HepG2 (cell line): ENCODE results near the gene DHRS13. TPM values are rescaled to one million over a fixed set of nuclear protein-coding genes. Genes with fewer than 3 reads are reported as not detected.

ENCODE experiments used
- ARNT2 ChIP-seq: sonication (generic); formaldehyde crosslinking; IDR thresholded peaks from 2 replicates; pipeline ENCODE4 v1.8.0; 2022; ENCODE audit warnings: mild to moderate bottlenecking, low read depth, missing genetic modification reagents, moderate library complexity
- ATF6 ChIP-seq: sonication (generic); formaldehyde crosslinking; conservative IDR thresholded peaks from 2 replicates; pipeline ENCODE4 v1.4.0; 2020; ENCODE audit warnings: missing genetic modification reagents
- CTCF ChIP-seq: sonication (generic); formaldehyde crosslinking; IDR thresholded peaks from 2 replicates; pipeline ENCODE4 v1.5.0; 2020; ENCODE audit warnings: mild to moderate bottlenecking, missing genetic modification reagents, moderate library complexity
- DBP ChIP-seq: sonication (generic); formaldehyde crosslinking; IDR thresholded peaks from 2 replicates; pipeline ENCODE4 v1.4.0; 2020; ENCODE audit warnings: missing genetic modification reagents; ENCODE audit errors: not compliant biosample characterization
- HNRNPK ChIP-seq: fragments of 200-400 bp; formaldehyde crosslinking; IDR thresholded peaks from 2 replicates; pipeline ENCODE4 v1.6.1; 2018; ENCODE audit warnings: low read length, low read depth, moderate library complexity, mild to moderate bottlenecking; ENCODE audit not compliant: poor library complexity, severe bottlenecking
- ISX ChIP-seq: sonication (generic); formaldehyde crosslinking; conservative IDR thresholded peaks from 2 replicates; pipeline ENCODE4 v1.5.0; 2020; ENCODE audit warnings: missing genetic modification reagents
- JDP2 ChIP-seq: sonication (generic); formaldehyde crosslinking; IDR thresholded peaks from 2 replicates; pipeline ENCODE4 v1.8.1; 2022; ENCODE audit warnings: missing genetic modification reagents, borderline replicate concordance
- MAFK ChIP-seq, 2 experiments: IDR thresholded peaks in 1 of 2; conservative IDR thresholded peaks in 1 of 2; 2 replicates each; pipeline ENCODE4 v1.6.1; 2011; ENCODE audit warnings: improper control_type of control experiment in 2 of 2, low read length in 2 of 2
- MLX ChIP-seq: IDR thresholded peaks from 2 replicates; pipeline ENCODE4 v1.6.1; 2016
- MTF1 ChIP-seq: sonication (generic); formaldehyde crosslinking; IDR thresholded peaks from 2 replicates; pipeline ENCODE4 v1.5.0; 2020; ENCODE audit warnings: missing genetic modification reagents
- PAX8 ChIP-seq: sonication (generic); formaldehyde crosslinking; IDR thresholded peaks from 2 replicates; pipeline ENCODE4 v1.8.0; 2022; ENCODE audit warnings: mild to moderate bottlenecking, missing genetic modification reagents, borderline replicate concordance
- REL ChIP-seq: sonication (generic); formaldehyde crosslinking; conservative IDR thresholded peaks from 2 replicates; pipeline ENCODE4 v1.8.0; 2022; ENCODE audit warnings: mild to moderate bottlenecking, missing genetic modification reagents, moderate library complexity
- RELA ChIP-seq: sonication (generic); formaldehyde crosslinking; IDR thresholded peaks from 2 replicates; pipeline ENCODE4 v1.4.0; 2020; ENCODE audit warnings: missing genetic modification reagents
- TBX2 ChIP-seq: sonication (generic); formaldehyde crosslinking; IDR thresholded peaks from 2 replicates; pipeline ENCODE4 v1.5.0; 2020; ENCODE audit warnings: missing genetic modification reagents, mild to moderate bottlenecking, borderline replicate concordance
- TFAP4 ChIP-seq: sonication (generic); IDR thresholded peaks from 2 replicates; pipeline ENCODE4 v1.6.1; 2016; ENCODE audit warnings: low read depth, borderline replicate concordance
- TRIM24 ChIP-seq: sonication (generic); formaldehyde crosslinking; IDR thresholded peaks from 2 replicates; pipeline ENCODE4 v1.8.0; 2022; ENCODE audit warnings: mild to moderate bottlenecking, missing genetic modification reagents
- ZFP62 ChIP-seq: sonication (generic); formaldehyde crosslinking; IDR thresholded peaks from 2 replicates; pipeline ENCODE4 v1.4.0; 2020; ENCODE audit warnings: missing genetic modification reagents
- ZMYM3 ChIP-seq: sonication (generic); formaldehyde crosslinking; IDR thresholded peaks from 2 replicates; pipeline ENCODE4 v1.5.1; 2020; ENCODE audit warnings: mild to moderate bottlenecking, missing genetic modification reagents
- ZNF24 ChIP-seq: fragments of 450-650 bp; IDR thresholded peaks from 2 replicates; pipeline ENCODE4 v1.6.1; 2017; ENCODE audit warnings: antibody characterized with exemption, mild to moderate bottlenecking
- ZNF280B ChIP-seq: sonication (generic); formaldehyde crosslinking; IDR thresholded peaks from 2 replicates; pipeline ENCODE4 v1.5.0; 2020; ENCODE audit warnings: missing genetic modification reagents, mild to moderate bottlenecking, borderline replicate concordance
- ZNF335 ChIP-seq: sonication (generic); formaldehyde crosslinking; IDR thresholded peaks from 2 replicates; pipeline ENCODE4 v1.4.0; 2020; ENCODE audit warnings: missing genetic modification reagents
- polyA plus RNA-seq, 8 experiments: library from polyadenylated mRNA; depleted of rRNA in 3 of 8; stranded (reverse) in 7 of 8; unstranded in 1 of 8; fragments of >200 nt; fragmentation: Illumina TruSeq in 4 of 8; extraction: Trizol in 4 of 8; gene quantifications; 2 replicates each; pipeline versions ENCODE4 v1.2.1 to v1.2.3, GENCODE V29; 2011 to 2016; ENCODE audit warnings: low read depth in 4 of 8, missing spikeins in 1 of 8, mixed read lengths in 1 of 8; ENCODE audit not compliant: insufficient read depth in 1 of 8
- total RNA-seq, 5 experiments: library from RNA; depleted of rRNA; stranded (reverse); fragments of >200 nt; fragmentation: Illumina TruSeq; extraction: Trizol; gene quantifications; 2 replicates each; pipeline ENCODE4 v1.2.3, GENCODE V29; 2016; ENCODE audit warnings: low read depth in 1 of 5

DHRS13 gene
- total and polyA plus RNA-seq, 2 of the 13 experiments (the other 11 are each of a cell fraction or from before 2014, with no cell fraction given), result 11.8 to 12.6 TPM

GRCh38 chr17:28854457-28855335, 48.2 kb downstream of the DHRS13 start, which contains the start of gene ERAL1 (continued):
- TF ChIP-seq ATF6 (no peak), ZNF24 (no peak), ZNF335 (CRISPR knock-in tag) (peak; percentile 82; the same call in 1 of the 2 replicates), HNRNPK (no peak), CTCF (CRISPR knock-in tag) (peak; percentile 26; the same call in 1 of the 2 replicates), ZMYM3 (CRISPR knock-in tag) (peak; percentile 26; the same call in 1 of the 2 replicates), RELA (CRISPR knock-in tag) (no peak), MTF1 (CRISPR knock-in tag) (0 out of 2 replicates have a peak, but pooled peaks have one; percentile 49), TRIM24 (CRISPR knock-in tag) (no peak), PAX8 (CRISPR knock-in tag) (no peak), TBX2 (CRISPR knock-in tag) (no peak), ZFP62 (CRISPR knock-in tag) (no peak), MLX (no peak), REL (CRISPR knock-in tag) (no peak), ARNT2 (CRISPR knock-in tag) (peak; percentile 58), DBP (CRISPR knock-in tag) (no peak), JDP2 (no peak), ISX (CRISPR knock-in tag) (no peak; the same call in 1 of the 2 replicates), MAFK (conservative IDR thresholded peaks at IDR 0.05 in 1 of 2, IDR thresholded peaks at IDR 0.05 in 1 of 2; ENCODE audit: low read length in 2 of 2) (no peak), TFAP4 (peak; percentile 88), ZNF280B (CRISPR knock-in tag) (peak; percentile 81)
